ENCODE data around the gene SAMSN1. TPM values are rescaled to one million over a fixed set of nuclear protein-coding genes. Genes with fewer than 3 reads are reported as not detected.

The SAMSN1 gene
- total RNA-seq, 4 donors from 2014 or later = 1.6 to 22.5 (median 2.9) TPM

- 91% methylated on average over 5 of the region's 5 CpGs for WGBS
- TF ChIP-seq POLR2AphosphoS5 (IDR thresholded peaks at IDR 0.05) (no peak), EP300 (IDR thresholded peaks at IDR 0.05) (no peak), POLR2A (IDR thresholded peaks at IDR 0.05; ENCODE audit: low read depth) (no peak)
- TF ChIP-seq, protein P1, sequence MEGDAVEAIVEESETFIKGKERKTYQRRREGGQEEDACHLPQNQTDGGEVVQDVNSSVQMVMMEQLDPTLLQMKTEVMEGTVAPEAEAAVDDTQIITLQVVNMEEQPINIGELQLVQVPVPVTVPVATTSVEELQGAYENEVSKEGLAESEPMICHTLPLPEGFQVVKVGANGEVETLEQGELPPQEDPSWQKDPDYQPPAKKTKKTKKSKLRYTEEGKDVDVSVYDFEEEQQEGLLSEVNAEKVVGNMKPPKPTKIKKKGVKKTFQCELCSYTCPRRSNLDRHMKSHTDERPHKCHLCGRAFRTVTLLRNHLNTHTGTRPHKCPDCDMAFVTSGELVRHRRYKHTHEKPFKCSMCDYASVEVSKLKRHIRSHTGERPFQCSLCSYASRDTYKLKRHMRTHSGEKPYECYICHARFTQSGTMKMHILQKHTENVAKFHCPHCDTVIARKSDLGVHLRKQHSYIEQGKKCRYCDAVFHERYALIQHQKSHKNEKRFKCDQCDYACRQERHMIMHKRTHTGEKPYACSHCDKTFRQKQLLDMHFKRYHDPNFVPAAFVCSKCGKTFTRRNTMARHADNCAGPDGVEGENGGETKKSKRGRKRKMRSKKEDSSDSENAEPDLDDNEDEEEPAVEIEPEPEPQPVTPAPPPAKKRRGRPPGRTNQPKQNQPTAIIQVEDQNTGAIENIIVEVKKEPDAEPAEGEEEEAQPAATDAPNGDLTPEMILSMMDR (IDR thresholded peaks at IDR 0.05) = no peak
- H3K9me3 ChIP-seq = no peaks in the 10 kb centered on the region
- no peak for DNase-seq (ENCODE audit: extremely low spot score)
- H3K27ac ChIP-seq (replicated peaks in 1 of 4) = no peak overlapping the region
- no peaks in the 10 kb centered on the region for H3K4me1 ChIP-seq
- no peaks in the 10 kb centered on the region for H3K36me3 ChIP-seq
- H3K27me3 ChIP-seq = no peaks in the 10 kb centered on the region
- H3K4me3 ChIP-seq = peak overlapping the region in 1 of 4 donors; percentile 14
- intact Hi-C loops (cut with DNase I) = no loop called here
Measured at GRCh38 chr21:14543983-14544382, 2.1 kb downstream of the SAMSN1 start.

- intact Hi-C loops (cut with DNase I) = no loop called here
- H3K4me1 ChIP-seq = no peaks in the 10 kb centered on the region
- DNase-seq (ENCODE audit: extremely low spot score) = no peak
- no peak overlapping the region for H3K4me3 ChIP-seq
- no peak overlapping the region for H3K27ac ChIP-seq (replicated peaks in 1 of 4)
- no peaks in the 10 kb centered on the region for H3K27me3 ChIP-seq
- H3K9me3 ChIP-seq = no peaks in the 10 kb centered on the region
- H3K36me3 ChIP-seq = no peaks in the 10 kb centered on the region
- TF ChIP-seq POLR2AphosphoS5 (IDR thresholded peaks at IDR 0.05) (no peak), EP300 (IDR thresholded peaks at IDR 0.05) (no peak), POLR2A (IDR thresholded peaks at IDR 0.05; ENCODE audit: low read depth) (no peak)
- TF ChIP-seq, protein P1 (IDR thresholded peaks at IDR 0.05) = no peak
Measured at GRCh38 chr21:14542638-14543037, 3.5 kb downstream of the SAMSN1 start.

DNA sequence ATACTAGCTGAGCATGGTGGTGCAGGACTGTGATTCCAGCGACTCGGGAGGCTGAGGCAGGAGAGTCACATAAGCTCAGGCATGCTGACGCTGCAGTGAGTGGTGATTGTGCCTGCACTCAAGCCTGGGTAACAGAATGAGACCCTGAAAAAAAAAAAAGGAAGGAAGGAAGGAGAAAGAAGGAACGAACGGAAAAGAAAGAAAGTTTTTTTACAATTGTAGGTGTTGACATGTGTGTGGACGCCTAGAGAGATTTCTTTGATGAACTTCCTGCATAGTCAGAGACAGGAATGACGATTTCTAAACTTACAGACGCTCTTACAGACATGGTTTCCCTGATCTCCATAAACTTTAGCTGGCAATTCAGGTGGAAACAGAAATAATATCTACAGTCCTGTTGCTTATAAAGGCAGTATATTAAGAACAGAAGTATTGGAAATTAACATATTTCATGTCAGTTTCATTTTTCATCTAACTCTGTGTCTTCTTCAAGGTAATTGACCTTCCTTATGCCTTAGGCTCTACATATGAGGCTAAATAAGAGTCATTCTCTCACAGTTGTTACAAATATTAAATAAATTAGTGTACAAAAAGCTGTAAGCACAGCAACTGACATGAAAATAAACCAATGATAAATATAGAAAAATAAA, 4.1 kb downstream of the SAMSN1 start:
- Histone ChIP-seq H3K4me3 (no peak overlapping the region), H3K4me1 (no peaks in the 10 kb centered on the region), H3K36me3 (no peaks in the 10 kb centered on the region), H3K27ac (replicated peaks in 1 of 4) (no peak overlapping the region), H3K9me3 (no peaks in the 10 kb centered on the region), H3K27me3 (no peaks in the 10 kb centered on the region)
- no peak for DNase-seq (ENCODE audit: extremely low spot score)
- WGBS = 42% methylated on average over 8 of the region's 8 CpGs
- TF ChIP-seq POLR2AphosphoS5 (IDR thresholded peaks at IDR 0.05) (no peak), POLR2A (IDR thresholded peaks at IDR 0.05; ENCODE audit: low read depth) (no peak), EP300 (IDR thresholded peaks at IDR 0.05) (no peak)
- TF ChIP-seq, protein P1 (IDR thresholded peaks at IDR 0.05) = no peak
- intact Hi-C loops (cut with DNase I) = no loop called here

- H3K9me3 ChIP-seq = peaks cover 0 to 3% (median 0%) of the 10 kb centered on the region in 4 donors
- no peaks in the 10 kb centered on the region for H3K4me1 ChIP-seq
- no peak overlapping the region for H3K27ac ChIP-seq (replicated peaks in 1 of 4)
- DNase-seq (ENCODE audit: extremely low spot score) = no peak
- H3K27me3 ChIP-seq = no peaks in the 10 kb centered on the region
- intact Hi-C loops (cut with DNase I) = no loop called here
- no peak overlapping the region for H3K4me3 ChIP-seq
- H3K36me3 ChIP-seq = no peaks in the 10 kb centered on the region
- no peak for TF ChIP-seq EP300 (IDR thresholded peaks at IDR 0.05)
- TF ChIP-seq POLR2A (IDR thresholded peaks at IDR 0.05; ENCODE audit: low read depth) = no peak
- TF ChIP-seq, protein P1 (IDR thresholded peaks at IDR 0.05) = no peak
- no peak for TF ChIP-seq POLR2AphosphoS5 (IDR thresholded peaks at IDR 0.05)
Measured at GRCh38 chr21:14538483-14538882, 7.6 kb downstream of the SAMSN1 start.

- Histone ChIP-seq H3K27me3 (no peaks in the 10 kb centered on the region), H3K27ac (replicated peaks in 1 of 4) (no peak overlapping the region), H3K4me1 (no peaks in the 10 kb centered on the region), H3K9me3 (peaks cover 0 to 3% (median 0%) of the 10 kb centered on the region in 4 donors), H3K4me3 (no peak overlapping the region), H3K36me3 (no peaks in the 10 kb centered on the region)
- DNase-seq (ENCODE audit: extremely low spot score) = no peak
- intact Hi-C loops (cut with DNase I) = no loop called here
- WGBS = 93% methylated on average over 5 of the region's 5 CpGs
- TF ChIP-seq, protein P1 (IDR thresholded peaks at IDR 0.05) = no peak
- TF ChIP-seq EP300 (IDR thresholded peaks at IDR 0.05) (no peak), POLR2A (IDR thresholded peaks at IDR 0.05; ENCODE audit: low read depth) (no peak), POLR2AphosphoS5 (IDR thresholded peaks at IDR 0.05) (no peak)
Measured at GRCh38 chr21:14536929-14537328, 9.2 kb downstream of the SAMSN1 start.
